Brain microvascular endothelial cell (primary cell): ENCODE results near the gene CEP112.

ENCODE experiments used
- DNase-seq: peaks from one replicate; pipeline ENCODE4 v3.0.0-alpha.2; 2020
- H3K27ac ChIP-seq: fragments of 250-450 bp; sonication (Bioruptor Pico); 2 replicates; pipeline ENCODE4 v1.5.1; 2020; ENCODE audit warnings: mild to moderate bottlenecking, moderate library complexity
- H3K27me3 ChIP-seq: fragments of 250-450 bp; sonication (Bioruptor Pico); replicated peaks from 2 replicates; pipeline ENCODE4 v1.5.1; 2020; ENCODE audit warnings: mild to moderate bottlenecking
- H3K36me3 ChIP-seq: fragments of 250-450 bp; sonication (Bioruptor Pico); replicated peaks from 2 replicates; pipeline ENCODE4 v1.5.1; 2020; ENCODE audit warnings: mild to moderate bottlenecking
- H3K4me3 ChIP-seq: 2 replicates; pipeline ENCODE4 v1.5.1; 2011; ENCODE audit warnings: low read depth, mild to moderate bottlenecking, control low read depth, low read length, moderate library complexity
- in situ Hi-C: cut with HindIII; loops from 2 replicates; pipeline ENCODE4 v1.10.0; 2017; ENCODE audit warnings: low sequenced_read_pairs, low pct_ligation_motif_present
- TF ChIP-seq, protein P1 (sequence below): IDR thresholded peaks from 2 replicates; pipeline ENCODE4 v1.5.1; 2011; ENCODE audit warnings: low read depth, mild to moderate bottlenecking, moderate library complexity, low read length, control low read depth, inconsistent platforms; ENCODE audit errors: missing control alignments

The CEP112 gene

DNA sequence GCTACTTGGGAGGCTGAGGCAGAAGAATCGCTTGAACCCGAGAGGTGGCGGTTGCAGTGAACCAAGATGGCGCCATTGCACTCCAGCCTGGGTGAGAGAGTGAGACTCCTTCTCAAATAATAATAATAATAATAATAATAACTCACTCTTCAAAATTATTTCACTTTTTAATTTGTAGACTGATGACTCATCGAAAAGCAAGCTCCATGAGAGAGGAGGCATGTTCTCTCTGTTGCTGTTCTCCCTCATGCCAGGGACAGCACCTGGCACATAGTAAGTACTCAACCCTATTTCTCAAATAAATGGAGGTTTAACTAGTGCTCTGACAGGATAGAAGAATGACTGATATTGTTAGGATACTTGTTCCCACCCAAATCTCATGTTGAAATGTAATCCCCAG, 265.3 kb downstream of the CEP112 start:
- in situ Hi-C loops: no loop called here
- DNase-seq: no peak
- H3K27ac ChIP-seq: no peak overlapping the region
- H3K27me3 ChIP-seq: no peaks in the 10 kb centered on the region
- H3K36me3 ChIP-seq: no peaks in the 10 kb centered on the region
- TF ChIP-seq, protein P1, sequence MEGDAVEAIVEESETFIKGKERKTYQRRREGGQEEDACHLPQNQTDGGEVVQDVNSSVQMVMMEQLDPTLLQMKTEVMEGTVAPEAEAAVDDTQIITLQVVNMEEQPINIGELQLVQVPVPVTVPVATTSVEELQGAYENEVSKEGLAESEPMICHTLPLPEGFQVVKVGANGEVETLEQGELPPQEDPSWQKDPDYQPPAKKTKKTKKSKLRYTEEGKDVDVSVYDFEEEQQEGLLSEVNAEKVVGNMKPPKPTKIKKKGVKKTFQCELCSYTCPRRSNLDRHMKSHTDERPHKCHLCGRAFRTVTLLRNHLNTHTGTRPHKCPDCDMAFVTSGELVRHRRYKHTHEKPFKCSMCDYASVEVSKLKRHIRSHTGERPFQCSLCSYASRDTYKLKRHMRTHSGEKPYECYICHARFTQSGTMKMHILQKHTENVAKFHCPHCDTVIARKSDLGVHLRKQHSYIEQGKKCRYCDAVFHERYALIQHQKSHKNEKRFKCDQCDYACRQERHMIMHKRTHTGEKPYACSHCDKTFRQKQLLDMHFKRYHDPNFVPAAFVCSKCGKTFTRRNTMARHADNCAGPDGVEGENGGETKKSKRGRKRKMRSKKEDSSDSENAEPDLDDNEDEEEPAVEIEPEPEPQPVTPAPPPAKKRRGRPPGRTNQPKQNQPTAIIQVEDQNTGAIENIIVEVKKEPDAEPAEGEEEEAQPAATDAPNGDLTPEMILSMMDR: no peak
- no peak overlapping the region for H3K4me3 ChIP-seq

DNA sequence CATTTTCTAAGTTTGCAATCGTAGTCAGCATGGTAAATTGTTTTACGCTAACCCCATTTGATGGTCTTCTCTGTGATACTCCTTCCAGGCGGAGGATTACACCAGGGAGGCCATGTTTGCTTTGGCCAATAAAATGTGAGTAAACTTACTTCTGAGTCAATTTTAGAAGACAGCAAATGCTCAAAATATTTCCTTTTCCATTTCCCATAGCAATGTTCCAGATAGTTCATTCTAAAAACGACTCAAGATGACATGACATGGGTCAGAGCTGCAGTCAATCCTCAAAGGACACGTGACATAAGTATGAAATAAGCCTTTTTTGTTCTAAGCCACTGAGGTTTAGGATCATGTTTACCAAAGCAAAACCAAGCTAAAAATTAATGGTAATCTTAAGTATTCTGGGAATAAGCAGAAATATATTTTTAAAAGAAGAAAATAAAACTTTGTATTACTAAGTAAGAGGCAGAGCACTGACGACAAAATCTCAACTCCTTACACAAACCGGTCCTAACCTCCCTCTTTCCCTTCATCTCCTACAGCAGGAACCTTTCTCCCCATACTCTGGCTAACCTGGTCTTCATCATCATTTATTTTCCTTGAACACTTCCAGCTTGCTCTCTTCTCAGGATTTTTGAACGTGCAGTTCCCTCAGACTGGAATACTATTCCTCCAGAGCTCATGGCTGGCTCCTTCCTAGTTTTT, 266.2 kb downstream of the CEP112 start:
- TF ChIP-seq, protein P1: no peak
- H3K4me3 ChIP-seq: no peak overlapping the region
- no peaks in the 10 kb centered on the region for H3K36me3 ChIP-seq
- H3K27ac ChIP-seq: peak overlapping the region; percentile 52
- in situ Hi-C loops: no loop called here
- H3K27me3 ChIP-seq: no peaks in the 10 kb centered on the region
- DNase-seq: peak; percentile 53

- H3K27ac ChIP-seq: no peak overlapping the region
- no peaks in the 10 kb centered on the region for H3K36me3 ChIP-seq
- H3K4me3 ChIP-seq: no peak overlapping the region
- no peaks in the 10 kb centered on the region for H3K27me3 ChIP-seq
- in situ Hi-C loops: no loop called here
- DNase-seq: no peak
- TF ChIP-seq, protein P1: no peak
Observed at GRCh38 chr17:65920996-65921395, 270.9 kb downstream of the CEP112 start.

- Histone ChIP-seq H3K27me3 (no peaks in the 10 kb centered on the region), H3K27ac (no peak overlapping the region), H3K36me3 (no peaks in the 10 kb centered on the region), H3K4me3 (no peak overlapping the region)
- no peak for DNase-seq
- in situ Hi-C loops: no loop called here
- TF ChIP-seq, protein P1: peak; percentile 48
Observed at GRCh38 chr17:65918916-65919315, 273.0 kb downstream of the CEP112 start.

GRCh38 chr17:65918500-65918899, 273.4 kb downstream of the CEP112 start:
- H3K27ac ChIP-seq: no peak overlapping the region
- in situ Hi-C loops: no loop called here

More at GRCh38 chr17:65918500-65918899, 273.4 kb downstream of the CEP112 start:
- no peak for DNase-seq
- Histone ChIP-seq H3K27me3 (no peaks in the 10 kb centered on the region), H3K36me3 (no peaks in the 10 kb centered on the region), H3K4me3 (no peak overlapping the region)
- TF ChIP-seq, protein P1: no peak
